Measurements from ENCODE around the gene RIOK2.

GRCh38 chr5:97229196-97229595 is 46.1 kb upstream of the RIOK2 start:
- TF ChIP-seq MEF2A (IDR thresholded peaks at IDR 0.05; ENCODE audit: insufficient read depth, low read depth, low read length) (no peak), CBX5 (IDR thresholded peaks at IDR 0.05; ENCODE audit: low read depth) (no peak)

Data from GM12878 (cell line).